22Rv1 (cell line): ENCODE results near the gene CCDC175.

ENCODE experiments used
- H3K27ac ChIP-seq: fragments of 450-650 bp; 2 replicates; pipeline ENCODE4 v1.5.1; 2017
- CTCF ChIP-seq: fragments of 450-650 bp; IDR thresholded peaks from 2 replicates; pipeline ENCODE4 v1.5.1; 2017; ENCODE audit warnings: mild to moderate bottlenecking
- ZFX ChIP-seq: fragments of 450-650 bp; IDR thresholded peaks from 2 replicates; pipeline ENCODE4 v1.6.1; 2017; ENCODE audit warnings: antibody characterized with exemption, borderline replicate concordance

The CCDC175 gene

DNA sequence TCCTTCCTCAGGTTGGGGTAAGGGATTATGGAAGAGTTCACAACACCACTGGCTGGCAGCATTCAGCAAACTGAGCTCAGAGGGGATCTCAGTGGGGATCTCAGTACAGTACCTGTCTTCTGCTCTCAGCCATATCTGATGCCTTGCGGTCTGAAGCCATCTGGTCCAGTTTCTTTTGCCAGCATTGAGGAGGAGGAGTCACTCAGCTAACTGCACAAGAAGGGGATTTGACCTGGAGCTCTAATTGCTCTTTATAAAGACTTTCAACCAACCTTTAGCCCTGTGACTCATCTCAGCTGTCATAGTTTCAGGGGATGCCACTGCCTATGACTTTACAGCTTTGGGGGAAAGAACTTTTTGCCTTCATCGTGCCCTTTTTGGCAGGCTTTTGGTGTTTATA is 47.4 kb downstream of the CCDC175 start:
- TF ChIP-seq ZFX (no peak), CTCF (no peak)

DNA sequence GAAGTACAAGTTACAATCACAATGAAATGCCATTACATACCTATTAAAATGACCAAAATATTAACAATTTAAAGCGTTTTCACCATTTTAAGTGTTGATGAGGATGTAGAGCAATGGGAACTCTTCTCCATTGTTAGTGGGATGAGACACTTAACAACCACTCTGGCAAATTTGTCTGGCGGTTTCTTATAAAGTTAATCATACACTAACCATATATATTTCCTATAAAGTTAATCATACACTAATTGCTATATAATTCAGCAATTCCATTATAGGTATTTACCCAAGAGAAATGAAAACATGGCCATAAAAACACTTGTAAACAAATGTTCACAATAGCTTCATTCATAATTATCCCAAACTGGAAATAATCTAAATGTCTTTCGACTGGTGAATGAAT is 56.4 kb downstream of the CCDC175 start:
- no peak overlapping the region for H3K27ac ChIP-seq

More for the DNA sequence above, 47.4 kb downstream of the CCDC175 start:
- H3K27ac ChIP-seq, result no peak overlapping the region

DNA sequence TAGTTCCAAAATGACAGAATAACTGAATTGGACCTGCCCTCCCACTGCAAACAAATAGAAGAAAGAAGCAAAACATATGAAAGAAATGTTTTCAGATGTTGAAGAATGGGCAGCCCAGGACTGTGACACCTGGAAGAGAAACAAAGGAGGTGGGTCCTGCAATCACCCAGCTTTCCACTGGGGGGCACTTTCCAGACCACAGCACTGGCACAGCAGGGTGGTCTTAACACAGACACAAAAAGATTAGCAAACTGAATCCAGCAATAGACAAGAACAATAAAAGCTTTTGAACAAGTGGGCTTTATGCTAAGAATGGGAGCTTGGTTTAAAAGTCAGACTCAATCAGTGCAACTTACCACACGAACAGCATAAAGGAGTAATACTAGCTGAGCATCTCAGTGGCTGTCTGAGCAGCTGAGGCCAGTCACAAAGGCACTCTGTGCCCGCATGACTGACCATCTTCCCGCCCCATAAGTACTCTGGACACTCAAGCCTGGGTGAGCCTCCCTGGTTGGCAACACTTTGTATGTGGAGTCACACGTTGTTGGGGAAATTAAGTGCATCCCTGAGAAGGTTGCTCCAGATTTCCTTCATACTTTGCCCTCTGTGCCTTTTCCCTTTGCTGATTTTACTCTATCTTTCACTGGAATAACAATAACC is 64.6 kb downstream of the CCDC175 start:
- TF ChIP-seq CTCF (peak; percentile 79), ZFX (no peak)
- H3K27ac ChIP-seq, result no peak overlapping the region

More for the DNA sequence above, 56.4 kb downstream of the CCDC175 start:
- TF ChIP-seq ZFX (no peak), CTCF (no peak)

DNA sequence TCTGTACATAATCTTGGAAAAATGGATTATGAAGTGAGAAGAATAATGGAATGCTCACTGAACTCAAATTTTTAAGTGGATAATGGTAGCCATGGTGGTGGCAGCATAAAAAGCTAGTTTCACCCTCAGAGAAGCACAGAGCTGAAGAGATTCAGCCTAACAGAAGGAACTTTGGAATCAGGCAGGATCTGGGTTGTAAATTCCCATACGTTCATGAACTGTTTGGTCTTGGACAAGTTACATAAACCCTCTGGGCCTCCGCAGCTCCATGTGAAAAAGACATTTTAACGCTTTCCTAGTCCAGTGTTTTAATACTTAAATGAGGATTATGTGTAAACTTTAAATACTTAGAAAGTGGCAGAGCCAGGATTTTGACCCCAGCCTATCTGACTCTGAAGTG is 65.6 kb downstream of the CCDC175 start:
- TF ChIP-seq CTCF (no peak), ZFX (no peak)
- H3K27ac ChIP-seq, result no peak overlapping the region

DNA sequence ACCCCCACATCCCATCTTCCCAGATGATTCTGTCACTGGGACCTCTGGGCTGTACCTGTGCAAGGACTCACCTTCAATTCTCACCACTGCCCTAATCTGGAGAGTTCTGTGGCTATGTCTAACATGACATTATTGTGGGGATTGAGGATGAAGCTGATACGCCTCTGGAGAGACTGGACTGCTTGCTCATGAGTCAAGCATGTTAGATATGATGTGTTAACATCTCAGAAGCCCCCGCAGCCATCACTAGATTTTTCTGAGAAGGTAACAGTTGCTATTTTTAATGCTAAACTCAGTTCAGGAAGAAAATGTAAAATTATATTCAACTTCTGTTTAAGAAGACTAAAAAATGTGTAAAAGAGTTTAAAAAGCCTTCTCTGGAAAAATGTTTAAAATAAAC is 66.6 kb downstream of the CCDC175 start:
- TF ChIP-seq ZFX (no peak), CTCF (no peak)

DNA sequence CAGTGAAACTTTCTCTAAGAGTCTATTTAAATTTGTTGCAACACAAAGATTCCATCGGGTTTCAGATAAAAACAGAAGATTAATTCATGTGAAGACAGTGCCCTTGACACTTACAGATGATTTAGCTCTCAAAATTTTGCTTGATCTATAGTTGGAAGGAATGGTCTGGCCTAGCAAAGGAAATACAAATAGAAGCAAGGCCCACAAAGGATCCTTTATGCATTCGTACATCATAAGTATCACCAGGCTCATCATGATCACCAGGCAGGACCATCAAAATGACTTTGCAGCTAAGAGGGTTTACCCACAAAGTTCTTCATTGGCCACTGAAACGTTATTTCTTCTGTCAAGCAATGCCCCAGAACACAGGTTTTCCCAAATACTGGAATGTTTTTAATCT is 67.5 kb downstream of the CCDC175 start:
- H3K27ac ChIP-seq, result no peak overlapping the region
- no peak for TF ChIP-seq CTCF

More for the DNA sequence above, 66.6 kb downstream of the CCDC175 start:
- H3K27ac ChIP-seq, result no peak overlapping the region

GRCh38 chr14:59507752-59508103 is 68.9 kb downstream of the CCDC175 start:
- TF ChIP-seq CTCF (no peak), ZFX (no peak)
- H3K27ac ChIP-seq, result no peak overlapping the region
